Activated naive CD8-positive, alpha-beta T cell treated with anti-CD3 and anti-CD28 coated beads, Interleukin-2, amount 10 ng/mL, durations not matched to agents 7 days and 5 days (primary cell): ENCODE measurements around the gene STX8. TPM values are rescaled to one million over a fixed set of nuclear protein-coding genes. Genes with fewer than 3 reads are reported as not detected.

ENCODE experiments used
- ATAC-seq: fragments of 150-1000 bp; cut with Tn5 transposase; one replicate; pipeline ENCODE4 v1.10.0; 2021; ENCODE audit warnings: low read depth, moderate library complexity
- POLR2A ChIA-PET: fragments of 350-600 bp; sonication (Branson Sonifier 250); formaldehyde crosslinking; loops from one replicate; lab custom pipeline; 2021; ENCODE audit warnings: antibody characterized with exemption; lab: Charles Lee
- DNase-seq: peaks from one replicate; pipeline ENCODE4 v3.0.0; 2021
- H3K27ac Mint-ChIP-seq: one replicate; pipeline ENCODE4 v1.8.0; 2022; ENCODE audit warnings: mild to moderate bottlenecking, mixed read lengths
- H3K27me3 Mint-ChIP-seq: one replicate; pipeline ENCODE4 v1.8.0; 2022; ENCODE audit warnings: mild to moderate bottlenecking, moderate library complexity, mixed read lengths
- H3K36me3 Mint-ChIP-seq: one replicate; pipeline ENCODE4 v1.8.0; 2021; ENCODE audit warnings: mild to moderate bottlenecking, mixed read lengths
- H3K4me1 Mint-ChIP-seq: one replicate; pipeline ENCODE4 v1.8.0; 2021; ENCODE audit warnings: mixed read lengths
- H3K4me3 Mint-ChIP-seq: one replicate; pipeline ENCODE4 v1.8.0; 2022; ENCODE audit warnings: mild to moderate bottlenecking, moderate library complexity, mixed read lengths
- H3K9me3 Mint-ChIP-seq: one replicate; pipeline ENCODE4 v1.8.0; 2021; ENCODE audit warnings: mixed read lengths
- total RNA-seq, 2 experiments: library from RNA; stranded (reverse); gene quantifications; one replicate each; pipeline ENCODE4 v1.2.3, GENCODE V29; 2021

The STX8 gene
- total RNA-seq, 2 experiments from 2014 or later: 62.6 to 68.9 TPM

DNA sequence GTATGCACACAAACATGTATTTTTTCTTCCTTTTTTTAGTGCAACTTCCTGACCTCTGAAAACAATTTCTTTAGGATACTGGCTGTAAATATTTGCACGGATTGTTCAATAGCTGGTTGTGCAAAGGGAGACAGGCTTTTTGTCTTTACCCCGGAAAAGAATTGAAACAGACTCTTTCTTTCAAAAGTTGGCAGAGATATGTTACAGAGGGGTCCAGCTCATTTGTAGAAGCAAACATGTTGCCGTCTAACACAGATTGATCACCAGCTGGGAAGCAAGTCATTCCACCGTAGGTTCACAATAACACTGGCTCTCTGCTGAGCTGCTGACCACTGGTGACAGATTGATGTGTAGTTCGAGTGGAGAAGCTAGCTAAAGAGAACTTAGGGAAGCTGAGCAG lies 130.9 kb downstream of the STX8 start:
- H3K9me3 Mint-ChIP-seq: peaks cover 1% of the 10 kb centered on the region
- H3K4me1 Mint-ChIP-seq: no peaks in the 10 kb centered on the region
- no peak for ATAC-seq
- DNase-seq: no peak
- H3K27me3 Mint-ChIP-seq: no peaks in the 10 kb centered on the region
- POLR2A ChIA-PET: no interaction called here
- peaks cover 3% of the 10 kb centered on the region for H3K36me3 Mint-ChIP-seq
- no peak overlapping the region for H3K4me3 Mint-ChIP-seq
- H3K27ac Mint-ChIP-seq: no peak overlapping the region

DNA sequence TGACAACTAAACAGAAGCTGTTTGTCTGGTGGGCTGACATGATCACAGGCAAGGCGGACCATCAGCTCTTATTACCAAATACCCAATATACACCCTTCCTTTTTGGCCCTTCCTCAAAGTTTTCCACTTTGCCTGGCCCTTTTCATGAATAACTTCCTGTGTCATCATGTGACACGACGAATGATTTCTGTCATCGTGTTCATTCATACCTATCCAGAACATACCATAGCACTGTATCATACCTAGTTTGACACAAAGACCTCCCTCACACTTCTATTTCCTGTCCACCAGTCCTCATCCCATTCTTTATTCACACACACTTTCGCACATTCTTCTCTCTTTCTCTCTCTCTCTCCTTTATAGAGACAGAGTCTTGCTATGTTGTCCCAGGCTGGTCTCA lies 131.8 kb downstream of the STX8 start:
- Mint-ChIP-seq H3K27me3 (no peaks in the 10 kb centered on the region), H3K27ac (no peak overlapping the region), H3K36me3 (peaks cover 3% of the 10 kb centered on the region), H3K4me1 (no peaks in the 10 kb centered on the region), H3K4me3 (no peak overlapping the region), H3K9me3 (peaks cover 1% of the 10 kb centered on the region)
- ATAC-seq (no peak), DNase-seq (no peak)
- POLR2A ChIA-PET: no interaction called here

DNA sequence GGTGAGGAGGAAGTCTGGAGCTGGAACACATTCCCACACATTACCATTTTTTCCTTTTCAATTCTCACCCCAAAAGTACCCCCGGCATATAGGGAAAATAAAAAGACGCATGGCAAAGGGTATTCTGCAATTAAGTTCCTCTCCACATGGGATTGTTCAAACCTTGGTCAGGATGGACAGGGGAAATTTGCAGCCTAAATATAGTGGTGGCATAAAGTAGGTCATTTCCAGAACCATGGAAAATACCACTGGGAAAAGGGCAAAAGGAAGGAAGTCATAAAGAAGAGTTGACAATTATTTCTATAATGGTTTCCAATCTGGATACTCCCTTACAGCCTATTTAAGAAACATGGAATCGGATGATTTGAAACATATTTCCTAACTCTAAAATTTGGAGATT lies 135.8 kb downstream of the STX8 start:
- Mint-ChIP-seq H3K4me3 (no peak overlapping the region), H3K9me3 (peaks cover 1% of the 10 kb centered on the region), H3K4me1 (no peaks in the 10 kb centered on the region), H3K36me3 (peaks cover 8% of the 10 kb centered on the region), H3K27me3 (no peaks in the 10 kb centered on the region), H3K27ac (no peak overlapping the region)
- no peak for DNase-seq
- POLR2A ChIA-PET: no interaction called here
- ATAC-seq: no peak

DNA sequence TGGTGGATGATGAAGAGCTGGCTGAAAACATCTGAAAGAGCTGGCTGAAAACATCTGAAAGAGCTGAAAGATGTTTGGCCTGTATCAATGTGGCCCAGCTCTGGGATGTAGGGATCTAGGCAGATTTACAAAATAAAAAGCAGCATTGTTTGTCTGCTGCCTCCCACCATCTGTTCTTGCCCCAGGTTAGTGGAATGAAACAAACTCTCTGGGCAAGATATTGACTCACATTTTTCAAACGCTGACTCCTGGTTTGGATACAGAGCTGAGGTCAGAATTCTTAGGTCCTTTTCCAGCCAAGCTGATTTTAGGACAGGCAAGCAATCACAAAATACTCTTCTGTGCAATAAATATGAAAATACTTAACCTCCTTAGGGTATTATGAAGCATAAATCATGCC lies 139.0 kb downstream of the STX8 start:
- Mint-ChIP-seq H3K4me1 (peaks cover 9% of the 10 kb centered on the region), H3K36me3 (peaks cover 10% of the 10 kb centered on the region), H3K27me3 (no peaks in the 10 kb centered on the region), H3K27ac (no peak overlapping the region), H3K4me3 (no peak overlapping the region), H3K9me3 (no peaks in the 10 kb centered on the region)
- no peak for DNase-seq
- POLR2A ChIA-PET: interaction anchor here (0.7 kb wide), 1 partner anchor 815 kb away, joined by 4 read pairs; no protein-coding TSS in a partner anchor
- ATAC-seq: no peak

DNA sequence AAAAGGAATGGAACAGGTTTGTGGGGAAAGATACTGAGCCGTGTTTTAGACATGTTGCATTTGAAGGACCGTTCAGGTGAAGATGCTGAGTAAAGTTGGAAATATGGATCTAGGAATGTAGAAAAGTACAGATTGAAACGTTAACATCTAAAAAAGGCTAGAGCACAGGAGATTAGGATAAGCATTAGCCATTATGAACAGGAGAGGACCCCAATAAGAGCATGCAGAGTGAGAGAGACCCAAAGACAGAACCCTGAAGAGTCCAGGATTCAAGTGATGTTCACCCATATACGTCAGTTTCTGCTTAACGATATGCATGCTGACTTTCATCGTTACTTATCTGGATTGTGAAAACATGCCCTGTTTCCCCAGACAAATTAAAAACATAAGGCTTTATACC lies 140.5 kb downstream of the STX8 start:
- no peak for ATAC-seq
- DNase-seq: no peak
- POLR2A ChIA-PET: no interaction called here
- H3K27me3 Mint-ChIP-seq: no peaks in the 10 kb centered on the region
- peaks cover 7% of the 10 kb centered on the region for H3K36me3 Mint-ChIP-seq
- no peaks in the 10 kb centered on the region for H3K9me3 Mint-ChIP-seq
- no peak overlapping the region for H3K27ac Mint-ChIP-seq
- H3K4me3 Mint-ChIP-seq: no peak overlapping the region
- peaks cover 9% of the 10 kb centered on the region for H3K4me1 Mint-ChIP-seq

DNA sequence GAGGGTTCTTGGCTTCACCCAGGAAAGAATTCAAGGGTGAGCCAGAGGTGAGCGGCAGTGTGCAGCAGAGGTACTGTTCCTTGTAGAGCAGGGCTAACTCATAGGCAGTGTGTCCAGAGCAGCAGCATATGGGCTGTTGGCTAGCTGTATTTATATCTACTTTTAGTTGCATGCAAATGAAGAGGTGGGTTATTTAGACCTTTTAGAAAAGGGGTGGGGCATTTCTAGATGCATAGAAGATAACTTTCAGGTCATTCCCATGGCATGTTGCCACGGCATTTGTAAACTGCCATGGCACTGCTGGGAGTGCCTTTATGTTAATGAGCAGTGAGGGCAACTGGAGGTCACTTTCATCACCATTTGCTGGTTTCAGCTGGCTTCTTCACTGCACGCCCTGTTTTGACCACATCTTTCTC lies 141.0 kb downstream of the STX8 start:
- H3K27me3 Mint-ChIP-seq: no peaks in the 10 kb centered on the region
- no peak overlapping the region for H3K27ac Mint-ChIP-seq
- H3K36me3 Mint-ChIP-seq: peaks cover 7% of the 10 kb centered on the region
- peaks cover 9% of the 10 kb centered on the region for H3K4me1 Mint-ChIP-seq
- no peaks in the 10 kb centered on the region for H3K9me3 Mint-ChIP-seq
- POLR2A ChIA-PET: no interaction called here
- no peak overlapping the region for H3K4me3 Mint-ChIP-seq
- DNase-seq (no peak), ATAC-seq (no peak)

DNA sequence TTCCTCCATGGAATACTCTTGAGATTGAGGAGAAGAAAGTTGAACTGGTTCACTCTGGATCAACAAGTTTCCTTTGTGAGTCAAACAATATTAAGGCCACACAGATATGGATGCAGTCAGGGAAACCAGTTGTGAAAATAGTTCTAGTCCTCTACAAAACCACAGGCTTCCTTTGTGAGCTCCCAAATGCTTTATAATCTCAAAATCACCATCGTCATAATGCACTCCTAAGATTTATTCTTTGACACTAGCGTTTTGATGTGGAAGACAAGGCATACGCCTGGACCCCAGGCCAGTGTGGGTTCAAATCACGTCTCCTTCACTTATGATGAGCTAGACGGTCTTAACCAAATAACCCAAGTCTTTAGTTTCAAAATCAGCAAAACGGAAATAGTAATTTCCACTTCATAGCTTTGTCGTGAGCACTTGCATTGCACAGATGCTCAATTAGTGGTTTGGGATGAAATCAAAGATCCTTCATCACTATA lies 142.6 kb downstream of the STX8 start:
- Mint-ChIP-seq H3K27ac (no peak overlapping the region), H3K4me3 (no peak overlapping the region), H3K36me3 (peaks cover 7% of the 10 kb centered on the region), H3K27me3 (no peaks in the 10 kb centered on the region), H3K9me3 (no peaks in the 10 kb centered on the region), H3K4me1 (peaks cover 9% of the 10 kb centered on the region)
- ATAC-seq (no peak), DNase-seq (no peak)
- POLR2A ChIA-PET: no interaction called here

DNA sequence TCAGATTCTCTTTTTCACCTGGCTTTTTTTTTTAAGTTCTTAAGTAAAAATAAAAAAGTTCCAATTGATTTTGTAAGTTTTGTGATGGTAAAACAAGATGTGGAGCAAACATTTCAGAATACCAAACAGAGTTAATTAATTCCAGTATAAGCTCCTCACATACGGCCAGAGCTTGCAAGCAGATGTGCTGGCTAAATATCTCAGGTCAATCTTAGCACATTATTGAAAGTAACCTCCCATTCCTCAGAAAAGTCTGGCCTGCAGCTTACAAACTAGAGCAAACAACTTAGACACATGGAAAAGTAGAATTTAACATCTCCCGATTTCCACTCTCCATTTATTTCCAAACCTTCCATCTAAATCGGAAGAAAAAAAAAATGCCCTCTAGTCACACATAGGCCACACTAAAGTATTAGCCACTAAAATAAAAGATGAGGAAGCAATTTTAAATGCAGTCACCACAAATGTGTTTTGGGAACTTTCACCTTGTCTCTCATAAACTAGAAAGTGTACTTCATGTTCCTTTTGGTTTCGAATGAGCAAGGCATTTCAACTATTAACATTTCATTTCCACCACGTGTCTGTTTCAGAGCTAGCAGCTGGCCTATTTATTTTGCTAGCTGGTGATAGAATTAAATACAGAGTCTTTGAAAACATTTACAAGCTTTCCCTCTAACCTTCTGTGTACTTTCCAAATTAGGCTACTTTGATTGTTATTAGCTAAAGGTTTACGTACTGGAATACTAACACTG lies 143.3 kb downstream of the STX8 start:
- POLR2A ChIA-PET: no interaction called here
- Mint-ChIP-seq H3K4me3 (no peak overlapping the region), H3K27me3 (no peaks in the 10 kb centered on the region), H3K9me3 (no peaks in the 10 kb centered on the region), H3K27ac (no peak overlapping the region), H3K4me1 (peaks cover 9% of the 10 kb centered on the region), H3K36me3 (peaks cover 7% of the 10 kb centered on the region)
- DNase-seq: no peak
- no peak for ATAC-seq

DNA sequence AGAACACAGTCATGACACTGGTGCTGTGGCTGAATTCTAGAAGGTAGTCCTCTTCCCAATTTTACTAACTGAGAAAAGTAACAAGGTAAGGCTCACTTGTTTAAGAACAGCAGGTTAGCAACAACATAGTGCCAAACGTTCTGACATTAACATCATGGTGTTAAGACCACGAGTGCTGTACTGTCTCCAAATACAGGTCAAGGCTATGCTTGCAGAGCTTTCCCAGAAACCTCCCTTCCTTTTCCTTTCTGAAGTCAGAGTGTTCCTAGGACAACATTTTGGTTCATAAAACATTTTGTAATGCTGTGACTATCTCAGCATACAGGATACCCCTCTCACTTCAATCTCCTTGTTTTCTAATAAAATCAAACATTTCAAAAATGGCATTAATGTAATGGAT lies 144.0 kb downstream of the STX8 start:
- Mint-ChIP-seq H3K27ac (no peak overlapping the region), H3K4me1 (peaks cover 9% of the 10 kb centered on the region), H3K9me3 (no peaks in the 10 kb centered on the region), H3K4me3 (no peak overlapping the region), H3K36me3 (peaks cover 7% of the 10 kb centered on the region), H3K27me3 (no peaks in the 10 kb centered on the region)
- DNase-seq (no peak), ATAC-seq (no peak)
- POLR2A ChIA-PET: no interaction called here

DNA sequence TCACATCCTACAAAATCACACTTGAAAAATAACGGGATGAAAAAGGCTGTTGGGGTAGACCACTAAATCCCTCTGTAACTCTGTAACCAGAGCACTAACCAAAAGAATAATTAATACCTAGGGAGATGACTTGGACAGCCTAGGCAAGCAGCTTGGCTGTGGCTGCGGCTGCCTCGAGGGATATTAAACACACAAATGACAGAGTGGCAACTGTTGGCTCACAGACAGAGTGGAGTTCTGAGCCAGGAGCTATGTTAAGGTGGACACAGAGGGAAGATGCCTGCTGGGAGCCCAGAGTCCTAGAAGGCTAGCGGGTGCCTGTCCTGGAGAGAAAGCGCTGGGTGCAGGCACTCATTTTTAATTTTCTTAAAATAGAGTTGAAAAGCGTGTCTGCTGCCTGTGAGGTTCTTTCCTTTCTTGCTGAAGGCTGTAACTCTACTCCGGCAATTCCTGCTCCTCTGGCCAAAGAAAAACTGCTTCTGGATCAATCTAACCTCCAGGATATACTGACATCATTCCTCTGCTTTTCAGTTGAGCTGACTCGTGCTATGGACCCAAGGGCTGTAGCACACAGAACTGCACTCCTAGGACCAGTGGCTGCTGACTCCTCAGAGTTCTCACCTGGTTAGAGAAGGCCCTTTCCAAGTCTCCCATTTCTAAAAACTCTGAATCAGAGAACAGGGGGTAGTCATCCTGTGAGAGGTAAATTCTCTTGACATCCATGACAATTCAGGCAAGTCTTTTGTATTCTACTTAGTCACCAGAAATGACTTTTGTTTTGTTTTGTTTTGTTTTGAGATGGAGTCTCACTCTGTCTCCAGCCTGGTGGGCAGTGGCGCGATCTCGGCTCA lies 147.9 kb downstream of the STX8 start:
- peaks cover under 1% of the 10 kb centered on the region for H3K4me1 Mint-ChIP-seq
- H3K9me3 Mint-ChIP-seq: no peaks in the 10 kb centered on the region
- peaks cover 3% of the 10 kb centered on the region for H3K36me3 Mint-ChIP-seq
- ATAC-seq: no peak
- H3K27ac Mint-ChIP-seq: no peak overlapping the region
- no peak for DNase-seq
- POLR2A ChIA-PET: no interaction called here
- no peak overlapping the region for H3K4me3 Mint-ChIP-seq
- no peaks in the 10 kb centered on the region for H3K27me3 Mint-ChIP-seq

DNA sequence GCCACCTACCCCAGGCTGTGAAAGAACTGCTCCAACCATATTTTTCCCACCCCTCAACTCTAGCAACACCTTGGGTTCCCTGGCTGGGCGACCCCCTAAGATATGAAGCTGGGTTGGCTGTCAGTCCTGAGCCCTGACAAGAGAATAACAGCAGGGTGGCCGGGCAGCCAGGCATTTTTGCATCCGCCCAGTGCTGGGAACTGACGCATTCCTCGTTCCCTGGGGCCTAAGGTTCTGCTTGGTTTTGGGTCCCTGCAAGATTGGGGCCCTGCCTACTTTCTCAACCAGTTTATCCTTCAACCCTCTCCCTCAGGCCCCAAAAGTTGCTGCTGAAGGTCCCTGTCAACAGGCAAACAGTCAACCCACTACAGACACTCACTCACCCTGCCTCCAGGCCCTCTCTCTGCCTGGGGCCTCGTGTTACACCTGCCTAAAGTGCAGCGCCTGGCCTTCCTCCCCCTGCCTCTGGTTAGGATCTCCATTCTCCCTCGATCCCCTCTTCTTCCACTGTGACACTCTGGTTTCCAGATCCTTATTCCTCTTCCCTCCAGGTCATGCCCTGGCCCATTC lies 151.5 kb downstream of the STX8 start:
- Mint-ChIP-seq H3K27me3 (no peaks in the 10 kb centered on the region), H3K4me1 (no peaks in the 10 kb centered on the region), H3K4me3 (no peak overlapping the region), H3K9me3 (peaks cover 1% of the 10 kb centered on the region), H3K36me3 (peaks cover 7% of the 10 kb centered on the region), H3K27ac (peak overlapping the region; percentile 49)
- DNase-seq (no peak), ATAC-seq (no peak)
- POLR2A ChIA-PET: no interaction called here

DNA sequence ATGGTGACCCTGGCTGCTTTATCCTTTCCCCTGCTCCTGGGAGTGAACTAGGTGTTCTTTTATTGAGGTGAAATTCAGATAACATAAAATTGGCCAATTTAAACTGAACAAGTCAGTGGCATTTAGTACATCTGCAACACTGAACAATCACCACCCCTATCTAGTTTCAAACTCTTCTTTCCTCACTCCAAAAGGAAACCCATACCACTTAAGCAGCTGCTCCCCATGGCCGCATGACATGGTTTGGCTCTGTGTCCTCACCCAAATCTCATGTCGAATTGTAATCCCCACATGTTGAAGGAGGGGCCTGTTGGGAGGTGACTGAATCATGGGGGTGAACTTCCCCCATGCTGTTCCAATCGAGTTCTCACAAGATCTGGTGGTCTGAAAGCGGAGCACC lies 154.1 kb downstream of the STX8 start:
- ATAC-seq (no peak), DNase-seq (no peak)
- Mint-ChIP-seq H3K4me3 (no peak overlapping the region), H3K27ac (no peak overlapping the region), H3K4me1 (no peaks in the 10 kb centered on the region), H3K9me3 (peaks cover 7% of the 10 kb centered on the region), H3K36me3 (peaks cover 10% of the 10 kb centered on the region), H3K27me3 (no peaks in the 10 kb centered on the region)
- POLR2A ChIA-PET: no interaction called here

DNA sequence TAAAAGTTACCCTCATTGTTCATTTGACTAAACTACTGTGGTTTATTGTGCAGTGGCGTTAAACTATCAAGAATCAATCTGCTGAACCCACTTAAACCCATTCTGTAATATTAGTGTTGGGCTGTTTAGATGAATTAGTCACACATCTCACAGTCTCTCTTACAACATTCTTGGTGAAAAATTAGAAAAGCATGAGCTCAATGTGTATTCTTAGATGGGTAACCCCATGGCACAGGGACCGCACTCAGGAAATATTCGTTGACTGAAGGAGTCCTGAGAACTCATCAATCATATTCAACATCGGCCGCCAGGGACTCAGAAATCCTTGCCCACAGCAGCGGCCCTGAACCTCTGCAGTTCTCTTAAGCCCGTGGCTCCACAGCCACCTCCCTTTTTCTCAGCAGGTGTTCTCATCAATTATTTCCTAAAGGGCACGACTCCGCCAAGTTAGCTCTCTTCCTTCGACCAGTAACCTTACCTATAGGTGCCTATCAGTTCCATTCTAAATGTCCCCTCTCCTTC lies 155.6 kb downstream of the STX8 start:
- no peak overlapping the region for H3K27ac Mint-ChIP-seq
- no peaks in the 10 kb centered on the region for H3K4me1 Mint-ChIP-seq
- peaks cover 9% of the 10 kb centered on the region for H3K9me3 Mint-ChIP-seq
- no peak for ATAC-seq
- no peaks in the 10 kb centered on the region for H3K27me3 Mint-ChIP-seq
- H3K4me3 Mint-ChIP-seq: no peak overlapping the region
- no peak for DNase-seq
- peaks cover 10% of the 10 kb centered on the region for H3K36me3 Mint-ChIP-seq
- POLR2A ChIA-PET: no interaction called here
